Naive B cell (primary cell): ENCODE data around the gene MYRF. TPM values are rescaled to one million over a fixed set of nuclear protein-coding genes. Genes with fewer than 3 reads are reported as not detected.

Source experiments
- ATAC-seq, 2 donors: fragments of 150-1000 bp; cut with Tn5 transposase; 2 replicates each; pipeline ENCODE4 v1.10.0; 2021; ENCODE audit warnings: low read depth in 2 of 2, mild to moderate bottlenecking in 2 of 2, moderate library complexity in 2 of 2
- DNase-seq: peaks from one replicate; pipeline ENCODE4 v3.0.0; 2022
- H3K27ac Mint-ChIP-seq, 6 donors: one replicate each; pipeline ENCODE4 v1.8.0; 2020 to 2022; ENCODE audit warnings: mild to moderate bottlenecking in 6 of 6, mixed read lengths in 6 of 6, moderate library complexity in 5 of 6, inconsistent platforms in 2 of 6
- H3K27me3 Mint-ChIP-seq, 3 donors: one replicate each; pipeline ENCODE4 v1.8.0; 2021 to 2022; ENCODE audit warnings: mixed read lengths in 3 of 3, mild to moderate bottlenecking in 1 of 3
- H3K36me3 Mint-ChIP-seq, 2 donors: one replicate each; pipeline ENCODE4 v1.8.0; 2020 to 2022; ENCODE audit warnings: mixed read lengths in 2 of 2, inconsistent platforms in 1 of 2, mild to moderate bottlenecking in 1 of 2
- H3K4me1 Mint-ChIP-seq, 3 donors: one replicate each; pipeline ENCODE4 v1.8.0; 2020 to 2022; ENCODE audit warnings: mixed read lengths in 3 of 3, inconsistent platforms in 1 of 3, mild to moderate bottlenecking in 1 of 3, moderate library complexity in 1 of 3
- H3K4me3 Mint-ChIP-seq, 8 donors: one replicate each; pipeline ENCODE4 v1.8.0; 2020 to 2022; ENCODE audit warnings: mild to moderate bottlenecking in 8 of 8, mixed read lengths in 8 of 8, moderate library complexity in 8 of 8, inconsistent platforms in 2 of 8
- H3K9me3 Mint-ChIP-seq, 7 donors: one replicate each; pipeline ENCODE4 v1.8.0; 2020 to 2022; ENCODE audit warnings: mixed read lengths in 7 of 7, mild to moderate bottlenecking in 5 of 7, inconsistent platforms in 2 of 7, moderate library complexity in 1 of 7
- polyA plus RNA-seq, 6 donors: library from polyadenylated mRNA; unstranded; fragments of 300-500 nt; fragmentation: Illumina TruSeq; gene quantifications; one replicate each; pipeline ENCODE4 v1.2.3, GENCODE V29; 2021; ENCODE audit warnings: low read depth in 6 of 6

Gene MYRF
- polyA plus RNA-seq, 6 donors from 2014 or later, result 0.11 to 0.35 (median 0.17) TPM; not detected in 1

DNA sequence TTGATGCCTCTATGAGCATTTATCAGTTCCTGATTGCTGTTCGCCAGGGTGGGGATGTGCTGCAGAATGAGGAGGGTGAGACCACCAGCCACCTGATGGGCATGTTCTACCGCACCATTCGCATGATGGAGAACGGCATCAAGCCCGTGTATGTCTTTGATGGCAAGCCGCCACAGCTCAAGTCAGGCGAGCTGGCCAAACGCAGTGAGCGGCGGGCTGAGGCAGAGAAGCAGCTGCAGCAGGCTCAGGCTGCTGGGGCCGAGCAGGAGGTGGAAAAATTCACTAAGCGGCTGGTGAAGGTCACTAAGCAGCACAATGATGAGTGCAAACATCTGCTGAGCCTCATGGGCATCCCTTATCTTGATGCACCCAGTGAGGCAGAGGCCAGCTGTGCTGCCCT is 43.0 kb downstream of the MYRF start:
- peak overlapping the region in 1 of 8 donors; percentile 48 for H3K4me3 Mint-ChIP-seq
- H3K9me3 Mint-ChIP-seq, result no peaks in the 10 kb centered on the region
- no peak overlapping the region for H3K27ac Mint-ChIP-seq
- peaks cover 11 to 31% (median 22%) of the 10 kb centered on the region in 3 donors for H3K4me1 Mint-ChIP-seq
- DNase-seq (no peak), ATAC-seq (no peak)
- peaks cover 0 to 1% of the 10 kb centered on the region in 2 donors for H3K36me3 Mint-ChIP-seq
- no peaks in the 10 kb centered on the region for H3K27me3 Mint-ChIP-seq

- no peak for DNase-seq
- no peak for ATAC-seq
- no peaks in the 10 kb centered on the region for H3K27me3 Mint-ChIP-seq
- no peak overlapping the region for H3K4me3 Mint-ChIP-seq
- H3K9me3 Mint-ChIP-seq, result no peaks in the 10 kb centered on the region
- H3K4me1 Mint-ChIP-seq, result peaks cover 10 to 28% (median 22%) of the 10 kb centered on the region in 3 donors
- no peaks in the 10 kb centered on the region for H3K36me3 Mint-ChIP-seq
- no peak overlapping the region for H3K27ac Mint-ChIP-seq
Measured at GRCh38 chr11:61795876-61796526, 43.6 kb downstream of the MYRF start.

- peak overlapping the region in 1 of 8 donors; percentile 46 for H3K4me3 Mint-ChIP-seq
- peaks cover 0 to 15% (median 12%) of the 10 kb centered on the region in 3 donors for H3K4me1 Mint-ChIP-seq
- H3K36me3 Mint-ChIP-seq, result no peaks in the 10 kb centered on the region
- H3K9me3 Mint-ChIP-seq, result no peaks in the 10 kb centered on the region
- peak overlapping the region in 2 of 6 donors; percentile 3 to 45 for H3K27ac Mint-ChIP-seq
- ATAC-seq, result no peak
- peak; percentile 62 for DNase-seq
- no peaks in the 10 kb centered on the region for H3K27me3 Mint-ChIP-seq
Measured at GRCh38 chr11:61797263-61797944, 45.0 kb downstream of the MYRF start.

GRCh38 chr11:61799665-61800284 is 47.3 kb downstream of the MYRF start:
- Mint-ChIP-seq H3K4me1 (peaks cover 0 to 9% (median 4%) of the 10 kb centered on the region in 3 donors), H3K36me3 (no peaks in the 10 kb centered on the region), H3K27ac (peak overlapping the region in 2 of 6 donors; percentile 9 to 15), H3K4me3 (no peak overlapping the region), H3K9me3 (no peaks in the 10 kb centered on the region), H3K27me3 (no peaks in the 10 kb centered on the region)
- ATAC-seq (no peak), DNase-seq (no peak)

GRCh38 chr11:61800331-61801281 is 48.2 kb downstream of the MYRF start:
- no peak for ATAC-seq
- Mint-ChIP-seq H3K27ac (peak overlapping the region in 1 of 6 donors; percentile 56), H3K4me3 (peak overlapping the region in 2 of 8 donors; percentile 35 to 49)

GRCh38 chr11:61802605-61803004 is 50.2 kb downstream of the MYRF start:
- no peak for ATAC-seq
- Mint-ChIP-seq H3K9me3 (no peaks in the 10 kb centered on the region), H3K27me3 (no peaks in the 10 kb centered on the region), H3K4me3 (no peak overlapping the region), H3K4me1 (peaks cover 0 to 6% (median 0%) of the 10 kb centered on the region in 3 donors), H3K36me3 (no peaks in the 10 kb centered on the region), H3K27ac (peak overlapping the region in 2 of 6 donors; percentile 27 to 62)
- no peak for DNase-seq

More at GRCh38 chr11:61800331-61801281, 48.2 kb downstream of the MYRF start:
- Mint-ChIP-seq H3K9me3 (no peaks in the 10 kb centered on the region), H3K36me3 (no peaks in the 10 kb centered on the region), H3K27me3 (no peaks in the 10 kb centered on the region), H3K4me1 (peaks cover 0 to 9% (median 4%) of the 10 kb centered on the region in 3 donors)
- no peak for DNase-seq

DNA sequence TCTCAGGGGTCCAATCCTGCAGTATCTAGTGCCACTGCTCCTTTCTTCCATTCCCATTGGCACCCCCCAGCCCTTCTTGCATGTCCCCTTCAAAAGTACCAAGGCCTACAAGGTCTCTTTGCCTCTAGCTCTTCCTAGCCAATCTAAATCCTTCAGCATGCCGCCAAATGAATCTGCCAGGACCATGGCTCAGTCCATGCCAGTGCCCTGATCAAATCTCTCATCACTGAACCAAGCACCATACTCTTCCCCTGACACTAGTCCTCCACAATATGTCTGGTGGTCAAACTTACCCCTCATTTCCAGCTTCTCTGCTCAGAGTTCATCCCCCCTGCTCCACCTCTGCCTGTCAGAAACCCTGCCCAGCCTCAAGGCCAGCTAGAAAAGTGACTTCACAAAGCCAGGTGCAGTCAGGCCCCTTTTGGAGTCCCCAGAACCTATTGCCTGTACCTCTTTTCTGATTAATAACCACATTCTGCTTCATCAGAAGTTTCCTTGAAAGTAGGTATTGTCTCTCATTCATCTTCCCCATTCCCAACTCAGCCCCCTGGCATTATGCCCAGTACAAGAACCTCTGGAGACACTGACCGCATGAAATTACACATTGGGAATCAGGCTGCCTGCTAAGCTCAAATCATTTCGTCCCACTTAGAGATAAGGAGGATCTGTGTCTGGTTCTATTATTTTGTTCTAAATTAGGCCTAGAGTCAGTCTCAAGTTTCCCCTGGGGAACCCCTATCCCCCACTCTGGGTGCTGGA is 51.6 kb downstream of the MYRF start:
- DNase-seq, result no peak
- peak overlapping the region in 1 of 6 donors; percentile 32 for H3K27ac Mint-ChIP-seq
- no peak for ATAC-seq

GRCh38 chr11:61805146-61805545 is 52.7 kb downstream of the MYRF start:
- ATAC-seq (no peak), DNase-seq (no peak)
- no peak overlapping the region for H3K4me3 Mint-ChIP-seq
- no peaks in the 10 kb centered on the region for H3K36me3 Mint-ChIP-seq
- no peaks in the 10 kb centered on the region for H3K27me3 Mint-ChIP-seq
- H3K27ac Mint-ChIP-seq, result peak overlapping the region in 1 of 6 donors; percentile 72
- peaks cover 0 to 6% (median 0%) of the 10 kb centered on the region in 3 donors for H3K4me1 Mint-ChIP-seq
- no peaks in the 10 kb centered on the region for H3K9me3 Mint-ChIP-seq

More for the DNA sequence above, 51.6 kb downstream of the MYRF start:
- no peak overlapping the region for H3K4me3 Mint-ChIP-seq
- H3K36me3 Mint-ChIP-seq, result no peaks in the 10 kb centered on the region
- H3K4me1 Mint-ChIP-seq, result peaks cover 0 to 6% (median 0%) of the 10 kb centered on the region in 3 donors
- H3K9me3 Mint-ChIP-seq, result no peaks in the 10 kb centered on the region
- H3K27me3 Mint-ChIP-seq, result no peaks in the 10 kb centered on the region

DNA sequence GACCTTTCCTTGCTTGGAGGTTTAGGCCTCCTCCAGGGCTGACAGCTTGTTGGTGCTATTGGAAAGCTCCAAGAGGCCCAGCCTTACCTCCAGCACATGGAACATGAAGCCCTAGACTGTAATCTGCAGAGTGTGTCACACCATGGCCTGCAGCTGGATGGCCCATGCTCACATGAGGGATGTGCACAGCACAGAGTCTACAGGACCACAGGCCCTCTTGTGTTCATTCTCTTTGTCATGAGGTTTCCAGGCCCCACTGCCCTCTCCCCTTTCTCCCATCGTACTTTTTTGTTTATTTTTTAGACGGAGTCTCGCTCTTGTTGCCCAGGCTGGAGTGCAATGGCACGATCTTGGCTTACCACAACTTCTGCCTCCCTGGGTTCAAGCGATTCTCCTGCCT is 54.3 kb downstream of the MYRF start:
- H3K4me3 Mint-ChIP-seq, result no peak overlapping the region
- no peaks in the 10 kb centered on the region for H3K9me3 Mint-ChIP-seq
- H3K27ac Mint-ChIP-seq, result no peak overlapping the region
- H3K27me3 Mint-ChIP-seq, result no peaks in the 10 kb centered on the region
- H3K4me1 Mint-ChIP-seq, result peaks cover 0 to 6% (median 2%) of the 10 kb centered on the region in 3 donors
- DNase-seq, result no peak
- H3K36me3 Mint-ChIP-seq, result no peaks in the 10 kb centered on the region
- ATAC-seq, result no peak

GRCh38 chr11:61810671-61811175 is 58.3 kb downstream of the MYRF start:
- Mint-ChIP-seq H3K27me3 (no peaks in the 10 kb centered on the region), H3K9me3 (peaks cover 0 to 1% (median 0%) of the 10 kb centered on the region in 7 donors), H3K4me1 (peaks cover 8 to 16% (median 12%) of the 10 kb centered on the region in 3 donors), H3K36me3 (no peaks in the 10 kb centered on the region), H3K27ac (no peak overlapping the region), H3K4me3 (no peak overlapping the region)
- DNase-seq (no peak), ATAC-seq (no peak)

DNA sequence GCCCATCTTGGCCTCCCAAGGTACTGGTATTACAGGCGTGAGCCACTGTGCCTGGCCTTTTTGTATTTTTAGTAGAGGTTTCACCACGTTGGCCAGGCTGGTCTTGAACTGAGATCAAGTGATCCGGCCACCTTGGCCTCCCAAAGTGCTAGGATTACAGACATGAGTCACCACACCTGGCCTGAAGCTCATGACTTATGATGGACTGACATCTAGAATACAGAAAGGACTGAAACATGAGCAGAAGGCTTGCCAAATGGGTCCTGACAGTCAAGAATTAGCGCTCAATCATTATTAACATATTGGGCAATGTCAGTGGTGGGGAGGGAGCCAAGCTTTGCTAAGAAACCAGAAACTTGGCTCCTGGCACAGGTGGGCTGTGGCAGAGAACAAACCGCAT is 59.4 kb downstream of the MYRF start:
- H3K27ac Mint-ChIP-seq, result no peak overlapping the region
- H3K4me3 Mint-ChIP-seq, result no peak overlapping the region

DNA sequence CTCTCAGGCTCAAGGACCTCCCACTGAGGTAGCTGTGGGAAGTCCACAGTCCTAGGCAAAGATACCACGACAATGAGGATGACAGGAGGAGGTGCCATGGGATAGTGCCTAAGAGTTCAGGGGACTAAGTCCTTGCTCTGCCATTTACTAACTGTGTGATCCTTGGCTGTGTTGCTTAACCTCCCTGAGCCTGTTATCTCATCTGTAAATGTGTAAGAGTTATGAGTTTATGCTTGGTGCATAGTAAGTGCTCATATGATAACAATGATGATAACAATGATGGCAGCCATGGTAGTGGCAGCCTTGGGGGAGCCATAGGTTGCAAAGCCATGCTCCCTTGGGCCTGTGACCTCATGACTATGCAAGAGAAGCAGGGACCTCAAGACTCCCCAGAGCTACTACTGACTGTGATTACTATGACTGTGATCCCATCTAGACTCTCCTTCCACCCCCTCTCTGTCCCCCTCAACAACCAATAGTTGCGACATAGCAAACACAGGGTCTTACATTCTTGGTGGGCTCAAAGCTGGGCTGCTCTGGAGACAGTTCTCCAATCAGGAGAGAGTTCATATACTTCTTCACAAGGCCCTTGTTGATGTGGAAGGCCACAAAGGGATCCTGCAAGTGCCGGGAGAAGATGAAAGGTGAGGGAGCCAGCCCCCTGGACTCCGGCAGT is 60.4 kb downstream of the MYRF start:
- no peaks in the 10 kb centered on the region for H3K36me3 Mint-ChIP-seq
- ATAC-seq, result no peak

More for the DNA sequence above, 59.4 kb downstream of the MYRF start:
- DNase-seq, result no peak
- Mint-ChIP-seq H3K27me3 (no peaks in the 10 kb centered on the region), H3K9me3 (peaks cover 0 to 1% (median 0%) of the 10 kb centered on the region in 7 donors), H3K36me3 (no peaks in the 10 kb centered on the region), H3K4me1 (peaks cover 11 to 23% (median 20%) of the 10 kb centered on the region in 3 donors)
- ATAC-seq, result no peak

More for the DNA sequence above, 60.4 kb downstream of the MYRF start:
- Mint-ChIP-seq H3K4me1 (peaks cover 11 to 23% (median 20%) of the 10 kb centered on the region in 3 donors), H3K27ac (no peak overlapping the region), H3K4me3 (peak overlapping the region in 3 of 8 donors; percentile 47 to 64 (median 59)), H3K27me3 (no peaks in the 10 kb centered on the region), H3K9me3 (peaks cover 0 to 1% (median 0%) of the 10 kb centered on the region in 7 donors)
- DNase-seq, result no peak
